GM12878 (cell line): ENCODE results near the gene PPP1R26. TPM values are rescaled to one million over a fixed set of nuclear protein-coding genes. Genes with fewer than 3 reads are reported as not detected.
"Not testable (repeated sequence)": the region's sequence is repeated elsewhere in the genome, so short reads cannot be mapped to it uniquely, and the experiment has no call there.

Experiments
- ATAC-seq: fragments of 200-7000 bp; cut with Tn5 transposase; 3 replicates; pipeline ENCODE4 v1.9.1; 2020; ENCODE audit warnings: mild to moderate bottlenecking, moderate library complexity
- BruUV-seq: library from RNA; stranded (reverse); fragments of 400-500 nt; replicated peaks from 2 replicates; lab custom pipeline; 2021; lab: Mats Ljungman, UMichigan
- CTCF ChIA-PET: fragments of 300-600 bp; sonication (Branson Sonifier 250); formaldehyde crosslinking; extraction: SDS; loops from one replicate; lab custom pipeline; 2021; ENCODE audit warnings: inconsistent platforms; lab: Yijun Ruan, JAX
- POLR2A ChIA-PET: fragments of 350-600 bp; formaldehyde crosslinking; extraction: SDS; loops from one replicate; lab custom pipeline; 2021; ENCODE audit warnings: inconsistent platforms; lab: Charles Lee
- RAD21 ChIA-PET: fragments of 300-600 bp; sonication (Branson Sonifier 250); formaldehyde crosslinking; loops from one replicate; lab custom pipeline; 2023; ENCODE audit warnings: antibody characterized with exemption; ENCODE audit not compliant: unreplicated experiment; lab: Charles Lee
- SMC1A ChIA-PET: fragments of 300-600 bp; sonication (Branson Sonifier 250); formaldehyde crosslinking; loops from one replicate; lab custom pipeline; 2023; ENCODE audit not compliant: unreplicated experiment, uncharacterized antibody; lab: Charles Lee
- DNase-seq: peaks from one replicate; pipeline ENCODE4 v3.0.0-alpha.2; 2011; ENCODE audit warnings: low read depth, low spot score
- FAIRE-seq: peaks from 3 replicates; lab custom pipeline; 2011; peaks lifted over from hg19 to GRCh38; lab: Jason Lieb, UNC
- H2AFZ ChIP-seq: 2 replicates; pipeline ENCODE4 v1.6.0; 2011; ENCODE audit warnings: low read depth, low read length, control low read depth; ENCODE audit not compliant: control insufficient read depth
- H3K27ac ChIP-seq: 2 replicates; pipeline ENCODE4 v1.5.1; 2011; ENCODE audit warnings: control low read depth; ENCODE audit not compliant: control insufficient read depth, insufficient read depth
- H3K27me3 ChIP-seq, 2 experiments: replicated peaks in 1 of 2; 2 replicates each; pipeline versions ENCODE4 v1.6.0 to v1.6.1; 2011; ENCODE audit warnings: low read length in 1 of 2; ENCODE audit not compliant: control insufficient read depth in 2 of 2, insufficient read depth in 2 of 2
- H3K36me3 ChIP-seq, 2 experiments: 2 replicates each; pipeline ENCODE4 v1.5.1; 2011; ENCODE audit warnings: low read length in 1 of 2; ENCODE audit not compliant: control insufficient read depth in 2 of 2, insufficient read depth in 2 of 2
- H3K4me1 ChIP-seq: 2 replicates; pipeline ENCODE4 v1.6.1; 2011; ENCODE audit warnings: mild to moderate bottlenecking, low read length, moderate library complexity, mixed read lengths; ENCODE audit not compliant: control insufficient read depth, insufficient read depth
- H3K4me2 ChIP-seq: 2 replicates; pipeline ENCODE4 v1.6.0; 2011; ENCODE audit warnings: control low read depth; ENCODE audit not compliant: control insufficient read depth, insufficient read depth
- H3K4me3 ChIP-seq: fragments of 200-600 bp; sonication (generic); 2 replicates; pipeline ENCODE4 v1.5.1; 2016
- H3K79me2 ChIP-seq: 2 replicates; pipeline ENCODE4 v1.6.0; 2011; ENCODE audit warnings: low read length; ENCODE audit not compliant: control insufficient read depth, insufficient read depth
- H3K9ac ChIP-seq: 2 replicates; pipeline ENCODE4 v1.8.0; 2011; ENCODE audit warnings: low read length, control low read depth, mixed read lengths; ENCODE audit not compliant: control insufficient read depth, insufficient read depth
- H3K9me3 ChIP-seq: replicated peaks from 3 replicates; pipeline ENCODE4 v1.5.1; 2011; ENCODE audit warnings: mild to moderate bottlenecking, low read length; ENCODE audit not compliant: control insufficient read depth, insufficient read depth
- H4K20me1 ChIP-seq: 2 replicates; pipeline ENCODE4 v1.6.0; 2011; ENCODE audit not compliant: control insufficient read depth, insufficient read depth
- FOXM1 ChIP-seq: IDR thresholded peaks from 2 replicates; pipeline ENCODE4 v1.6.1; 2012; ENCODE audit warnings: low read depth, mild to moderate bottlenecking, inconsistent platforms, low read length, moderate library complexity
- IKZF2 ChIP-seq, 2 experiments: fragments of 450-650 bp; IDR thresholded peaks; 2 replicates each; pipeline ENCODE4 v1.6.1; 2017; ENCODE audit warnings: mild to moderate bottlenecking in 2 of 2, moderate library complexity in 2 of 2
- JUND ChIP-seq: IDR thresholded peaks from 2 replicates; pipeline ENCODE4 v1.6.1; 2012; ENCODE audit warnings: low read depth, mild to moderate bottlenecking, low read length, improper control_type of control experiment, moderate library complexity
- KDM1A ChIP-seq: fragments of 200-600 bp; sonication (generic); IDR thresholded peaks from 2 replicates; pipeline ENCODE4 v1.6.1; 2016; ENCODE audit warnings: borderline replicate concordance
- PAX5 ChIP-seq: IDR thresholded peaks from 2 replicates; pipeline ENCODE4 v1.6.1; 2011; ENCODE audit warnings: low read depth, low read length, borderline replicate concordance
- RB1 ChIP-seq: fragments of 450-650 bp; formaldehyde crosslinking; IDR thresholded peaks from 2 replicates; pipeline ENCODE4 v1.6.1; 2017; ENCODE audit warnings: mild to moderate bottlenecking, borderline replicate concordance
- SREBF2 ChIP-seq: IDR thresholded peaks from 2 replicates; pipeline ENCODE4 v1.6.1; 2012; ENCODE audit warnings: mild to moderate bottlenecking, low read length
- TCF3 ChIP-seq: IDR thresholded peaks from 2 replicates; pipeline ENCODE4 v1.6.1; 2012; ENCODE audit warnings: low read depth, mild to moderate bottlenecking, low read length, borderline replicate concordance; ENCODE audit not compliant: insufficient read depth
- ZNF687 ChIP-seq: fragments of 450-650 bp; IDR thresholded peaks from 2 replicates; pipeline ENCODE4 v1.6.1; 2017; ENCODE audit warnings: mild to moderate bottlenecking, moderate library complexity
- WGBS: methylation state at CpG from one replicate; pipeline ENCODE4 v1.1.6; 2016; ENCODE audit warnings: low lambda C conversion rate; ENCODE audit not compliant: insufficient replicate concordance, insufficient coverage; ENCODE audit errors: missing lambda C conversion rate; 5-methylcytosine and 5-hydroxymethylcytosine counted together
- in situ Hi-C: fragments of 300-500 bp; cut with MboI; formaldehyde crosslinking; loops from 9 replicates; pipeline ENCODE4 v1.14.3; 2018; ENCODE audit warnings: mixed read lengths
- intact Hi-C: fragments of 100-400 bp; cut with micrococcal nuclease; formaldehyde crosslinking; loops from one replicate; pipeline ENCODE4 v1.14.2; 2022; ENCODE audit not compliant: unreplicated experiment
- polyA plus RNA-seq, 11 experiments: library from polyadenylated mRNA; depleted of rRNA in 4 of 11; unstranded in 6 of 11; stranded (reverse) in 5 of 11; fragments of >200 nt; fragmentation: Nextera tagmentation in 4 of 11; fragmentation: Illumina TruSeq in 1 of 11; extraction: Ambion mirVana in 4 of 11; extraction: Trizol in 1 of 11; gene quantifications; 1 replicate in 1 of 11; 2 replicates in 10 of 11; pipeline versions ENCODE4 v1.2.1 to v1.2.3, GENCODE V29; 2011 to 2016; ENCODE audit warnings: inconsistent platforms in 2 of 11, missing spikeins in 2 of 11, low read depth in 1 of 11
- total RNA-seq, 4 experiments: library from RNA; depleted of rRNA in 3 of 4; stranded (reverse); fragments of >200 nt in 3 of 4; fragmentation: Illumina TruSeq in 1 of 4; extraction: Trizol in 1 of 4; gene quantifications; 2 replicates each; pipeline versions ENCODE4 v1.2.1 to v1.2.3, GENCODE V29; 2013 to 2021

The PPP1R26 gene
- total and polyA plus RNA-seq, 10 of the 15 experiments (the other 5 are each of a cell fraction or from before 2014, with no cell fraction given): 0.02 to 1.9 (median 0.18) TPM

DNA sequence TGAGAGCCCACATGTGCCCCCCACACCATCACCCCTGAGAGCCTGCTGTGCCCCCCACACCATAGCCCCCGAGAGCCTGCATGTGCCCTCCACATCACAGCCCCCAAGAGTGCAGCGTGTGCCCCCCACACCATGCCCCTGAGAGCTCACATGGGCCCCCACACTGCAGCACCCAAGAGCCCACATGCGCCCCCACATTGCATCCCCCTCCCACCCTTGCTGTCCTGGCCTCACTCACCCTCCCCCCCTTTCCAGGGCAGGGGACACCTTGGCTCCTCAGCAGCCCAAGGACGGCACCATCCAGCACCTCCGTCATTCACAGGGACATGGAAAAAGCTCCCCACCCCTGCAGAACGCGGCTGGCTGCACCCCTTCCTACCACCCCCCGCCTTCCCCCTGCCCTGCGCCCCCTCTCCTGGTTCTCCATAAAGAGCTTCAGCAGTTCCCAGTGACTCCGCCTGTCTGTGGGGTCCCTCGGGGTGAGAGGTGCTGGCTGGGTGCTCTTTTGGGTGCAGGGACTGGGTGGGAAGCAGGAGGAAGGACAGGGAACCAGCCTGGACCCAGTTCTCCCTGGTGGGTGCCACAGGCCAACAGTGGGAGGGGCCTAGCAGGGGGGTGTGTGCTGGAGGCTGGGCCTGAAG lies 46.6 kb downstream of the PPP1R26 start (continued):
- TF ChIP-seq ZNF687 (no peak), SREBF2 (no peak), KDM1A (no peak)
- TF ChIP-seq, all 136 proteins: peak for 0

- ATAC-seq: no peak
- no peaks in the 10 kb centered on the region for H3K36me3 ChIP-seq
Measured at GRCh38 chr9:135526730-135527571, 47.4 kb downstream of the PPP1R26 start.

GRCh38 chr9:135528842-135529435 lies 49.4 kb downstream of the PPP1R26 start:
- 61% methylated on average over 10 of the region's 10 CpGs for WGBS
- ATAC-seq, H3K4me3 ChIP-seq, H3K4me1 ChIP-seq, H3K27me3 ChIP-seq, H4K20me1 ChIP-seq, H2AFZ ChIP-seq, H3K79me2 ChIP-seq, H3K9me3 ChIP-seq, H3K4me2 ChIP-seq, BruUV-seq, in situ Hi-C loops, H3K27ac ChIP-seq, H3K36me3 ChIP-seq, CTCF ChIA-PET, intact Hi-C loops, H3K9ac ChIP-seq, RAD21 ChIA-PET, FAIRE-seq, POLR2A ChIA-PET, DNase-seq: not testable (repeated sequence)
- SMC1A ChIA-PET: interaction anchor here (0.7 kb wide), 1 partner anchor 13 kb away, joined by 3 read pairs; no protein-coding TSS in a partner anchor

More at GRCh38 chr9:135526730-135527571, 47.4 kb downstream of the PPP1R26 start:
- H3K4me3 ChIP-seq: no peak overlapping the region
- H3K27me3 ChIP-seq: peaks cover 0 to 3% of the 10 kb centered on the region in 2 experiments; a peak in 1 of 4 replicates
- in situ Hi-C loops: no loop called here
- RAD21 ChIA-PET: no interaction called here
- WGBS: 64% methylated on average over 28 of the region's 30 CpGs
- no peaks in the 10 kb centered on the region for H3K9me3 ChIP-seq
- POLR2A ChIA-PET: no interaction called here
- H3K4me2 ChIP-seq: no peak overlapping the region
- H2AFZ ChIP-seq: no peak overlapping the region
- no peaks in the 10 kb centered on the region for H4K20me1 ChIP-seq
- BruUV-seq: no TSS peak
- intact Hi-C loops: no loop called here
- FAIRE-seq: no peak
- H3K27ac ChIP-seq: no peak overlapping the region
- no peak for TF ChIP-seq IKZF2 (IDR thresholded peaks at IDR 0.05)
- no peak for TF ChIP-seq RB1
- no peak for TF ChIP-seq FOXM1
- no peak for TF ChIP-seq TCF3
- no peak for TF ChIP-seq PAX5
- no peak for TF ChIP-seq JUND
- TF ChIP-seq, all 136 proteins: peak for 0
- DNase-seq: no peak
- H3K79me2 ChIP-seq: no peaks in the 10 kb centered on the region
- no peak overlapping the region for H3K9ac ChIP-seq
- no peaks in the 10 kb centered on the region for H3K4me1 ChIP-seq
- ChIA-PET SMC1A (no interaction called here), CTCF (no interaction called here)
